ENCODE results near the gene CCDC149.

The CCDC149 gene

GRCh38 chr4:24802648-24803047 is 110.2 kb downstream of the CCDC149 start:
- DNase-seq (ENCODE audit: low spot score) = no peak

DNA sequence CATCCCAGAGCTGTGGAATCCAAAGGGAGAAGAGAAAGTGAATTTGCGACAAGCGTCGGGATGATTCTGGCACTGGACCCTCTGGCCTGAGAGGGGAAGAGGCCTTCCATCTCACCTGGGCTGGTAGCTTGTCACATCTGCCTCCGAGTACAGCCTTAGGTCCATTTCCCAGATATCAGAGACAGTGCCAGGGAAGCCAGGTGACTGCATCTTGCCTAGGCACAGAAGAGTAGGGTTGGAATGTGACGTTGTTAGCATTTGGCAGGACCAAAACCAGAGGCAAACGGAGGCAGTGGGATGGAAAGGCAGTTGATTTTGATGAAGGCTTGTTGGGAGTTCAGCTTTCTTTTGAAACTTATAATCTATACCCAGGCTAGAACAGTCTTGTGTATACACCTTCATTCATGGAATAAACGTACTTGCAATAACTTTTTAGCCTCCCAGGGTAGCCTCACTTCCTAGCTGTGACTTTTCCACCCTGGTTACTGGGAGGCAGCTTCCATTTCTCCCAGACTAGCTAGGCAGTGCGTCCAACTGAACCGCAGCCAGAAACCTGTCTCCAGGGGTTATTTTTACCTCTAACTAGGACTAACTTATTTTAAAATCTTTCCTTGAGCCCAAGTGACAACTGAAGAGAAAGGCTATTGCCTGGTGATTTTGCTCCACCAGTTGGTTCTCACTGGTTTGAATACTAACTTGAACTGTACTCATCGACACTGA is 111.5 kb downstream of the CCDC149 start:
- no peak for DNase-seq (ENCODE audit: low spot score)

GRCh38 chr4:24800325-24800895 is 112.4 kb downstream of the CCDC149 start:
- no peak for DNase-seq (ENCODE audit: low spot score)

GRCh38 chr4:24799544-24800324 is 113.1 kb downstream of the CCDC149 start:
- no peak for DNase-seq (ENCODE audit: low spot score)

DNA sequence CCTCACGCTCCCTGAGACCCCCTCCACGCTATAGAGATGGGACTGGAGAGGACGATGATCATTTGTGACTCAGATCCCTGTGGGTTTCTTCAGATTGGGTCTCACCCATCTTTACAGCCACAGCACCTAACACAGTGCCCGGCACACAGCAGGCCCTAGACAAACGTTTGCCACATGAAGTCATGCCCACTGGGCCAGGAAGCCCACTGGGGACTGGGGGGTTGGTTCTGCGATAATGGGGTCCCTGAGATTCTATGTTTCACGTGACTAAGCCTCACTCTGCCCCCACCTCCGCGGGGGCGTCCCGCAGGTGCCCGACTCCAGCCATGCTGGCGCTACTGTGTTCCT is 113.7 kb downstream of the CCDC149 start:
- DNase-seq (ENCODE audit: low spot score) = no peak

- no peak for DNase-seq (ENCODE audit: low spot score)
These were observed 114.7 kb downstream of the CCDC149 start for GRCh38 chr4:24798036-24798610.

GRCh38 chr4:24796620-24797019 is 116.2 kb downstream of the CCDC149 start:
- DNase-seq (ENCODE audit: low spot score) = no peak

GRCh38 chr4:24795666-24796381 is 117.0 kb downstream of the CCDC149 start:
- no peak for DNase-seq (ENCODE audit: low spot score)

DNA sequence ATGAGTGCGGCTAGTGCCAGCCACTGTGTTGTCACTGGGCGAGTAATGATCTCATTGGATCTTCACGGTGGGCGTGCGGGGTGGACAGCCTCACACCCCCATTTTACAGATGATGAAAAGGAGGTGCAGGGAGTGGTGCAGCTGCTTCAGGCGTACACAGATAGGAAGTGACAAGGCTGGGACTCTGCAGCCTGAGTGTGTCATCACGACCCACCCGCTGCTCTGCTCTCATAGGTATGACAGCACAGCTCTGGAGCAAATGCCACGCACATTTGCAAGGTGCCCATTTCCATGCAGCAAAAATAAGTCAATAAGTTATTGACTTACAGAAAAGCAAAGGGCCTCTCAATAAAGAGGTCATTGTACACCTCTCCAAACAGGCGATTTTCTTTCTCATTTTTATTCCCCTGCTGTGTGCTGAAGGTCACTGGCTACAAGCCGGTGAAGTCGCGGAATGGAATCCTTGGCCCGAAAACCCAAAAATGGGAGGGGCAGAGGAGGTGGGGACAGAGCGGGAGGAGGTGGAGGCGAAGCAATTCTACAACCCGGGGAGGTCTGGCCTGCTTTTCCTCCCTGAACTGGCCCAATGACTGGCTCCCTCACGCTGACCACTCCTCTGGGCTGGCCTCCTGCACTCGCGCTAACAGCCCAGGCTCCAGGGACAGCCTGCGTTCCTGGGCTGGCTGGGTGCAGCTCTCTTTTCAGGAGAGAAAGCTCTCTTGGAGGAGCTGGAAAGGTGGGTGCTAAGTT is 117.8 kb downstream of the CCDC149 start, which contains the start of gene SOD3:
SOD3 (plus strand) TSS at position 658 of the 750 bp plus-strand sequence. CDS start 3,949 bp downstream, outside the sequence.
- peak; percentile 88 for DNase-seq (ENCODE audit: low spot score)

- DNase-seq (ENCODE audit: low spot score) = peak; percentile 36
These were observed 118.4 kb downstream of the CCDC149 start for GRCh38 chr4:24794480-24794879.

DNA sequence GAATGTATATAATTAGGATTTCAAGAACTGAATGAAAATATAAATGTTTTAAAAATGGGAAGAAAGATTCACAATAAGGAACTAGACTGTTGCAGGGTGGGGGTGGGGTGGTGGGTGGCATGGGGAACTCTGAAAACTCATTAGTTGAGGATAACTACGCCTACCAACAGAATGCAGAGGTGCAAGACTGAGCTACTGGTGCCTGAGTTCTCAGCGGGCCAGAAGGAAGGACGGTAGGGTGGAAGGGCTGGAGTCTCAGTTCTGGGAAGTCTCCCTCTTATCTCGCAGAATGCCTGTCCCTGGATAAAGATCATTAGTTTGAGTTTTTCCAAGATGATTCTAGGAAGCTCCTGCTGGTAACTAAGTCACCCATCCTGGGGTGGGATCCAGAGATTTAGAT is 118.8 kb downstream of the CCDC149 start:
- no peak for DNase-seq (ENCODE audit: low spot score)

GRCh38 chr4:24793219-24794005 is 119.4 kb downstream of the CCDC149 start:
- DNase-seq (ENCODE audit: low spot score) = peak; percentile 64

GRCh38 chr4:24792552-24792951 is 120.3 kb downstream of the CCDC149 start:
- DNase-seq (ENCODE audit: low spot score) = no peak

- no peak for DNase-seq (ENCODE audit: low spot score)
These were observed 121.8 kb downstream of the CCDC149 start for GRCh38 chr4:24791043-24791442.

DNA sequence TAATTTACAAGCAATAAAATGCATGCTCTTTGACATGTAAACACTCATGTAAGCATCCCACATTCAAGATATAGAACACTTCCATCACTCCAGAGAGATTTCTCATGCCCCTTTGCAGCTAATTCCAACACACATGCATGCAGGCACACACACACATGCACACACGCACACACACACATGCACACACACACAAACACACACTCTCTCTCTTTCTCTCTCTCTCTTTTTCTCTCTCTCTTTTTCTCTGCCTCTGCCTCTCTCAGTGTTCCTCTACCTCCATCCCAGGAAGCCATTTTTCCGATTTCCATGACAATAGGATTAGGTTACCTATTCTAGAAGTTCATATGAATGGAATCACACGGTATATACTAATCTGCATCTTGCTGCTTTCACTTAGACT is 129.3 kb downstream of the CCDC149 start:
- DNase-seq (ENCODE audit: low spot score) = no peak

DNA sequence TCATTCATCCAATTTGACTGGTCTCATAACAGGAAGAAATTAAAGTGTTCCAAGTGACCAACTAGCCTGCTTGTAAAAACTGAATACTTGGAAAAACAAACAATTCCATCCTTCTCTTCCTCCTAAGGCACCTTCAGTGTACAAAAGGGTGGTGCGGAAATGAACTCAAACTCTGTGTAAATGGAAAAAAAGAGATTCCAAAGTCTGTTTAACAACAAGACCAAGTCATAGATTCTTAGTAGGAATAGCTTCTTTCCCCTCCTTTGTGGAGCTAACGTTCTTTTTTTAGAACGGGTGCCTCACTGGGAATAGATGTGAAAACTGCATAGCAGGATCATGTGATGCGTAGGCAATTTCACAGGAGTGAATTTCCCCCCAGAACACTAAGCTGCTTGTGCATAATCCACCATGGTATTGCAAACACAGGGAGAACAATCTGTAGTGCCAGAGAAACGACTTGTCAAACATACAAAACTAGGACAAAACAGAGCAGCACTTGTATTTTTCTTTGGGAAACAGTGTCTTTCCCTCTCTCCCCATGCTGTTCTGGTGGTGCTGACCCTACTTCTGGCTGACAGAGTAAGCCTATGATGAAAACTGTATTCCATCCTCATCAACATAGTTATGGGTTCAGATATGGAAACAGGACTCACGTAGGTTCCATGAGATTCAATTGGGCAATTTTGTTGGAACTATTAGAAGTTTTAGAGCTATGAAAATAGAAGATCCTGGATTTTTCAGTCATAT is 130.7 kb downstream of the CCDC149 start:
- no peak for DNase-seq (ENCODE audit: low spot score)

DNA sequence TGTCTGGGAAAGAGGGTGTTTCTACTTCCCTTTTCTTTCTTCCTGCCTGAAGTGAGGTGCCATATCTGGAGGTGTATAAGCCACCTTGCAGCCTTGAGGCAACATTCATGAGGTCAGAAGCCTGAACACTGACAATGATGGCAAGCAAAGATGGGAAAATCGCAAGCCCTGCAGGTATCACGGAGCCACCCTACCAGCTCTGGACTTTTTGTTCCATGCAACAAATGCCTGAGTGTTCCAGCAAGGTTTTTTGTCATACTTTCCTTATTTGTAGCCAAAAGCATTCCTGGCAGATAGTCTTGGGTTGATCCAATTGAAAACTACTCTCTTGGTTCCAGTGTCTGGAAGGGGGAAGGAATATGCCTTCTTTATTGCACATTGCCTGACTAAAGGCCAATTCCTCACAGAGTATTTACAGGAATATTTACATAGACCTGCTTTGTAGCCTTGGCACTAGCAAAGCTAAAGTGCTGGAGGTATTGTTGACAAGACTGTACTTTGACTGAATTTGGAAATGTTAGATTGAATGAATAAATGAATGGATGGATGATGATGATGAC is 131.8 kb downstream of the CCDC149 start:
- no peak for DNase-seq (ENCODE audit: low spot score)

DNA sequence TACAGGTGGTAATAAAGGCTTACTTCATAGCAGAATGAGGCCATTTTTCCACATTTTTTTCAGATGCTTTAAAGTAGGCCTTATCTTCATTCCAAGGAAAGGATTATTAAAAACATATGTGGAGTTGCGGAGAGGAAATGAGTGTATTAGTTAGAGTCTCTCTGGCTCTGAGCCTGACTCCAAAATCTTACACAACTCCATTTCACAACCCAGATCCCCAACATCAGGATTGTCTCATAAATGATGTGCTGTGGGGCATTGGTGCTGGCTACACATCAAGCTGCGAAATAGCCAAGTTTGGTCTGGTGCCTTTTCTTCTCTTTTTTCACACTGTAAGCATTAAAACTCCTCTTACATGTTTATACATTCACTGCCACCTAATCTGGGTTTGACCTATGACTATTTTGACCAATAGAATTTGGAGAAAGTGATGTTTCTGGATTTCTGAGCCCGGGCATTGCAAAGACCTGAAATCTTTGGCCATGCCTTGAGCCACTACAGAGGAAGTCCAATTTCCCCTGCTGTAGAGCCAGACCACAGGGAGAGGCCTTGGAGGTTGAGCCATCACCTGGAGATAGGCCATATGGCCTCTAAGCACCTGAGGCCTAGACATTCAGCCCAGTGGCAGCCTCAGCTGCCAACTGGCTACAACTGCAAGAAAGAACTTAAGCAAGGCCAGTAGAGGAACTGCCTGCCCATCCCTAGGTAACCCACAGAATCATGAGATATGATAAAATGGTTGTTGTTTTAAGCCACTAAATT is 134.2 kb downstream of the CCDC149 start:
- no peak for DNase-seq (ENCODE audit: low spot score)

Measured in kidney tubule cell (primary cell).